OCI-LY7 (cell line): ENCODE data around the gene NEK4.

ENCODE experiments used
- EZH2phosphoT487 ChIP-seq: fragments of 200-600 bp; sonication (generic); IDR thresholded peaks from 2 replicates; pipeline ENCODE4 v1.6.1; 2018; ENCODE audit warnings: low read depth, borderline replicate concordance, mild to moderate bottlenecking, mixed run types, antibody characterized with exemption, low read length, moderate library complexity, mixed read lengths
- TF ChIP-seq, protein P1 (sequence below): fragments of 200-600 bp; sonication (generic); conservative IDR thresholded peaks from 2 replicates; pipeline ENCODE4 v1.5.1; 2014; ENCODE audit warnings: mild to moderate bottlenecking, antibody characterized with exemption, low read length, moderate library complexity, mixed read lengths

DNA sequence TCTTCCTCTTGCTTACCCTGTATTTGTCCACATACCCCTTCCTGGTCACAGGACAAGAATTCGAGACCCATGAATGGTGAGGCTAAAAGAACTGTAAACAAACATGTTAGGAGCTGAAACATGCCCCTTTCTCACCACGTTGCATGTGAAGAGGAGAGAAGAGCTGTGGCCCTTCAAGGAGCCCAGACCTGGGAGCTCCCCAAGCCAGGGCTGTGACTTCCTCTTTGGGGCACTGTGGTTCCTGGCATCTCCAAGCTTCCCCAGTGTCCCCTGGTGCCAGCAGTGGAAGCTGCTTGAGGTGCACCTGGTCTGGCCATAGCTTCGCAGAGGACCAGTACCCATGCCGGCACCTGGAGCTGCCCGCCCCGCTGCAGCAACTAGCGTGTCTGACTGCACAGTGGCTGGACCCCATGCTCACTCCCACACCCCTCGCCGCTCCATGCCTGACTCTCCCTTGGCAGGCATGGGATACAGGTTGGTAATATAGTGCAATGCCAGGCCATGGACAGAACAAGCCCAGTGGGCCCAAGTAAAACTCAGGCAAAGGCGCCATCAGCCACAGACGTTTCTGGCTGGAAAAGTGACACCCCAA, 54.9 kb downstream of the NEK4 start:
- TF ChIP-seq, protein P1, sequence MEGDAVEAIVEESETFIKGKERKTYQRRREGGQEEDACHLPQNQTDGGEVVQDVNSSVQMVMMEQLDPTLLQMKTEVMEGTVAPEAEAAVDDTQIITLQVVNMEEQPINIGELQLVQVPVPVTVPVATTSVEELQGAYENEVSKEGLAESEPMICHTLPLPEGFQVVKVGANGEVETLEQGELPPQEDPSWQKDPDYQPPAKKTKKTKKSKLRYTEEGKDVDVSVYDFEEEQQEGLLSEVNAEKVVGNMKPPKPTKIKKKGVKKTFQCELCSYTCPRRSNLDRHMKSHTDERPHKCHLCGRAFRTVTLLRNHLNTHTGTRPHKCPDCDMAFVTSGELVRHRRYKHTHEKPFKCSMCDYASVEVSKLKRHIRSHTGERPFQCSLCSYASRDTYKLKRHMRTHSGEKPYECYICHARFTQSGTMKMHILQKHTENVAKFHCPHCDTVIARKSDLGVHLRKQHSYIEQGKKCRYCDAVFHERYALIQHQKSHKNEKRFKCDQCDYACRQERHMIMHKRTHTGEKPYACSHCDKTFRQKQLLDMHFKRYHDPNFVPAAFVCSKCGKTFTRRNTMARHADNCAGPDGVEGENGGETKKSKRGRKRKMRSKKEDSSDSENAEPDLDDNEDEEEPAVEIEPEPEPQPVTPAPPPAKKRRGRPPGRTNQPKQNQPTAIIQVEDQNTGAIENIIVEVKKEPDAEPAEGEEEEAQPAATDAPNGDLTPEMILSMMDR, result no peak
- TF ChIP-seq EZH2phosphoT487, result no peak
